ENCODE data around the gene AEBP1.

Gene AEBP1

GRCh38 chr7:44086627-44087026 is 17.5 kb upstream of the AEBP1 start:
- DNase-seq: no peak

GRCh38 chr7:44087911-44088838 is 16.0 kb upstream of the AEBP1 start:
- no peak for DNase-seq

GRCh38 chr7:44093102-44093641 is 11.0 kb upstream of the AEBP1 start:
- DNase-seq: no peak

GRCh38 chr7:44094365-44094764 is 9.8 kb upstream of the AEBP1 start:
- peak in 1 of 3 donors; percentile 10 for DNase-seq

GRCh38 chr7:44094883-44095592 is 9.1 kb upstream of the AEBP1 start:
- no peak for DNase-seq

GRCh38 chr7:44095781-44096180 is 8.4 kb upstream of the AEBP1 start:
- no peak for DNase-seq

GRCh38 chr7:44096326-44096881 is 7.7 kb upstream of the AEBP1 start:
- DNase-seq: no peak

- no peak for DNase-seq
Observed at GRCh38 chr7:44097064-44097932, 6.8 kb upstream of the AEBP1 start.

GRCh38 chr7:44098092-44099068 is 5.8 kb upstream of the AEBP1 start:
- no peak for DNase-seq

GRCh38 chr7:44099669-44100068 is 4.5 kb upstream of the AEBP1 start:
- no peak for DNase-seq

- DNase-seq: no peak
Observed at GRCh38 chr7:44100458-44101302, 3.5 kb upstream of the AEBP1 start.

GRCh38 chr7:44101303-44101965 is 2.7 kb upstream of the AEBP1 start:
- no peak for DNase-seq

GRCh38 chr7:44101966-44102845 is 1.9 kb upstream of the AEBP1 start:
- no peak for DNase-seq

- no peak for DNase-seq
Observed at GRCh38 chr7:44102846-44103565, 1.1 kb upstream of the AEBP1 start.

- DNase-seq: no peak
Observed at GRCh38 chr7:44103566-44103922, 601 bp upstream of the AEBP1 start.

- no peak for DNase-seq
Observed at GRCh38 chr7:44104860-44105771, 971 bp downstream of the AEBP1 start.

- no peak for DNase-seq
Observed at GRCh38 chr7:44105832-44106231, 1.7 kb downstream of the AEBP1 start.

All from suppressor macrophage treated with lipopolysaccharide for 1 hour (primary cell).